A673 (cell line): ENCODE results near the gene KIAA1328. TPM values are rescaled to one million over a fixed set of nuclear protein-coding genes. Genes with fewer than 3 reads are reported as not detected.

Experiments used
- BruUV-seq: library from RNA; stranded (reverse); fragments of 400-500 nt; replicated peaks from 2 replicates; lab custom pipeline; 2021; lab: Mats Ljungman, UMichigan
- CTCF ChIA-PET: fragments of 300-600 bp; sonication (Branson Sonifier 250); formaldehyde crosslinking; loops from one replicate; lab custom pipeline; 2022; ENCODE audit warnings: antibody characterized with exemption; lab: Charles Lee
- POLR2A ChIA-PET: fragments of 300-600 bp; sonication (Branson Sonifier 250); formaldehyde crosslinking; loops from one replicate; lab custom pipeline; 2022; ENCODE audit warnings: antibody characterized with exemption; ENCODE audit not compliant: low non-redundant PET; lab: Charles Lee
- DNase-seq: peaks from one replicate; pipeline ENCODE4 v3.0.0-alpha.2; 2015; ENCODE audit warnings: low spot score
- H3K27ac ChIP-seq: fragments of 200-600 bp; sonication (generic); 2 replicates; pipeline ENCODE4 v1.5.1; 2016; ENCODE audit warnings: mixed run types, low read depth, mild to moderate bottlenecking, mixed read lengths, antibody characterized with exemption, low read length; ENCODE audit not compliant: poor library complexity, severe bottlenecking
- H3K27me3 ChIP-seq: fragments of 200-600 bp; sonication (generic); replicated peaks from 2 replicates; pipeline ENCODE4 v1.6.1; 2017; ENCODE audit warnings: mixed run types, low read depth, mild to moderate bottlenecking, mixed read lengths, antibody characterized with exemption, low read length; ENCODE audit not compliant: insufficient read depth, poor library complexity
- H3K36me3 ChIP-seq: fragments of 200-600 bp; sonication (generic); 2 replicates; pipeline ENCODE4 v1.6.1; 2016; ENCODE audit warnings: mixed run types, mild to moderate bottlenecking, mixed read lengths, antibody characterized with exemption, low read length; ENCODE audit not compliant: insufficient read depth, poor library complexity, severe bottlenecking
- H3K4me1 ChIP-seq: fragments of 200-600 bp; sonication (generic); 2 replicates; pipeline ENCODE4 v1.6.1; 2017; ENCODE audit warnings: mixed run types, mild to moderate bottlenecking, mixed read lengths, antibody characterized with exemption, low read length; ENCODE audit not compliant: insufficient read depth, poor library complexity, severe bottlenecking
- H3K4me3 ChIP-seq: fragments of 200-600 bp; sonication (generic); 2 replicates; pipeline ENCODE4 v1.5.1; 2016; ENCODE audit warnings: low read depth, mixed run types, mild to moderate bottlenecking, mixed read lengths, low read length; ENCODE audit not compliant: poor library complexity, severe bottlenecking
- H3K9me3 ChIP-seq: fragments of 200-600 bp; sonication (generic); 2 replicates; pipeline ENCODE4 v1.6.1; 2016; ENCODE audit warnings: mixed run types, low read depth, mild to moderate bottlenecking, mixed read lengths, antibody characterized with exemption, low read length; ENCODE audit not compliant: poor library complexity, severe bottlenecking
- EZH2 ChIP-seq: fragments of 200-600 bp; sonication (generic); IDR thresholded peaks from 2 replicates; pipeline ENCODE4 v1.6.1; 2017; ENCODE audit warnings: borderline replicate concordance, low read depth, mild to moderate bottlenecking, mixed read lengths, antibody characterized with exemption, low read length; ENCODE audit not compliant: poor library complexity, severe bottlenecking
- intact Hi-C: fragments of 100-400 bp; cut with micrococcal nuclease; formaldehyde crosslinking; loops from one replicate; pipeline ENCODE4 v1.10.0; 2022; ENCODE audit not compliant: unreplicated experiment
- total RNA-seq: library from RNA; stranded (reverse); gene quantifications from 2 replicates; pipeline ENCODE4 v1.2.3, GENCODE V29; 2021
- TF ChIP-seq, protein P1 (sequence below): fragments of 300-800, 200-600 bp; sonication (generic); conservative IDR thresholded peaks from 2 replicates; pipeline ENCODE4 v1.5.1; 2017; ENCODE audit warnings: low read depth, mild to moderate bottlenecking, antibody characterized with exemption, low read length, moderate library complexity, mixed read lengths

KIAA1328 gene
- total RNA-seq, 1 experiment from 2014 or later, result 6.5 TPM

DNA sequence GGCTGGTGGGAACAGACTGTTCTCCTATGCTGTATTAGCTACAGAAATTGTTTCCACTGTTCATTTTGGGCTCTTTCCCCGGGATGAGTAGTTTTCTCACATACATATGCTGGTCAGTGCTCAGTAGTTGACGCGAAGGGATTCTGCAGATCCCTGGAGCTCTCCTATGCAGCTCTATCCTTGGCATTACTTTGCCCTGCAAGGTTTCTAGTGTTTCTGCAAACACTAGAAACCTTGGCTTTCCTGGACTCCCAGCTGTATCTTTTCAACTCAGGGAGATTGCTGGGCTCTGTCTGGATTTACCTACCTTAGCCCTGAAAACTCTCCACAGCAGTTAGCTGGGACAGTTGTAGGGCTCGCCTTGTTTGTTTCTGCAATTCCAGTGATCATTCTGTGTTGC, 10.9 kb downstream of the KIAA1328 start:
- no peaks in the 10 kb centered on the region for H3K36me3 ChIP-seq
- no TSS peak for BruUV-seq
- no peak for DNase-seq
- no peaks in the 10 kb centered on the region for H3K27me3 ChIP-seq
- H3K4me1 ChIP-seq, result no peaks in the 10 kb centered on the region
- no peak for TF ChIP-seq EZH2
- no peak overlapping the region for H3K4me3 ChIP-seq
- intact Hi-C loops, result no loop called here
- H3K9me3 ChIP-seq, result peaks cover 5% of the 10 kb centered on the region
- H3K27ac ChIP-seq, result no peak overlapping the region
- POLR2A ChIA-PET, result no interaction called here
- CTCF ChIA-PET, result no interaction called here

GRCh38 chr18:36843199-36843598, 14.3 kb downstream of the KIAA1328 start:
- TF ChIP-seq EZH2, result no peak
- TF ChIP-seq, protein P1, sequence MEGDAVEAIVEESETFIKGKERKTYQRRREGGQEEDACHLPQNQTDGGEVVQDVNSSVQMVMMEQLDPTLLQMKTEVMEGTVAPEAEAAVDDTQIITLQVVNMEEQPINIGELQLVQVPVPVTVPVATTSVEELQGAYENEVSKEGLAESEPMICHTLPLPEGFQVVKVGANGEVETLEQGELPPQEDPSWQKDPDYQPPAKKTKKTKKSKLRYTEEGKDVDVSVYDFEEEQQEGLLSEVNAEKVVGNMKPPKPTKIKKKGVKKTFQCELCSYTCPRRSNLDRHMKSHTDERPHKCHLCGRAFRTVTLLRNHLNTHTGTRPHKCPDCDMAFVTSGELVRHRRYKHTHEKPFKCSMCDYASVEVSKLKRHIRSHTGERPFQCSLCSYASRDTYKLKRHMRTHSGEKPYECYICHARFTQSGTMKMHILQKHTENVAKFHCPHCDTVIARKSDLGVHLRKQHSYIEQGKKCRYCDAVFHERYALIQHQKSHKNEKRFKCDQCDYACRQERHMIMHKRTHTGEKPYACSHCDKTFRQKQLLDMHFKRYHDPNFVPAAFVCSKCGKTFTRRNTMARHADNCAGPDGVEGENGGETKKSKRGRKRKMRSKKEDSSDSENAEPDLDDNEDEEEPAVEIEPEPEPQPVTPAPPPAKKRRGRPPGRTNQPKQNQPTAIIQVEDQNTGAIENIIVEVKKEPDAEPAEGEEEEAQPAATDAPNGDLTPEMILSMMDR, result no peak
- Histone ChIP-seq H3K4me1 (no peaks in the 10 kb centered on the region), H3K27me3 (no peaks in the 10 kb centered on the region), H3K27ac (no peak overlapping the region), H3K4me3 (no peak overlapping the region), H3K36me3 (no peaks in the 10 kb centered on the region), H3K9me3 (no peaks in the 10 kb centered on the region)
- intact Hi-C loops, result no loop called here
- ChIA-PET POLR2A (no interaction called here), CTCF (no interaction called here)
- no TSS peak for BruUV-seq
- no peak for DNase-seq

DNA sequence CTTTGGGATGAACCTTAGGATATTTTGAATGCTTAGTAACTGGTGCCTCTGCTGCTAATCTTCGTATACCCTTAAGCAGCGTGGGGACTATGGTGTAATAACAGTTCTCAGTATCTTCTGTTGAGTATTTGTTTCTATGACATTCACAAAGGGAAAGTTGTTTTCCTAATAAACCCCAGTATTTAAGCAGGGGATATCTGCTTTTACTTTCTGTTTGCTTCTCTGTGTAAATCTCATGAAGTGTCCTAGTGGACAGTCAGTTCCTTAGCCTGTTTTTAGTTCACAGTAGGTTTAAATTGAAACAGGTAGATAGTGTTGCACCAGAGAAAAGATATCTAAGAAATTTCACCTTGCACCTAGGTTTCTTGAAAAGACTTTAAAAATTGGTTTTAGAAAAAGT, 14.9 kb downstream of the KIAA1328 start:
- POLR2A ChIA-PET, result no interaction called here
- BruUV-seq, result no TSS peak
- Histone ChIP-seq H3K4me3 (no peak overlapping the region), H3K27me3 (no peaks in the 10 kb centered on the region), H3K4me1 (no peaks in the 10 kb centered on the region), H3K27ac (no peak overlapping the region), H3K36me3 (no peaks in the 10 kb centered on the region), H3K9me3 (no peaks in the 10 kb centered on the region)
- no peak for TF ChIP-seq EZH2
- TF ChIP-seq, protein P1, result no peak
- DNase-seq, result no peak
- CTCF ChIA-PET, result no interaction called here
- intact Hi-C loops, result no loop called here

GRCh38 chr18:36848609-36849008, 19.7 kb downstream of the KIAA1328 start:
- no peak overlapping the region for H3K4me3 ChIP-seq
- H3K9me3 ChIP-seq, result peaks cover 9% of the 10 kb centered on the region
- H3K27me3 ChIP-seq, result no peaks in the 10 kb centered on the region
- intact Hi-C loops, result no loop called here
- no peak for DNase-seq
- no TSS peak for BruUV-seq
- peaks cover 6% of the 10 kb centered on the region for H3K4me1 ChIP-seq
- ChIA-PET CTCF (interaction anchor here (0.7 kb wide), 1 partner anchor 19 kb away, joined by 28 read pairs; no protein-coding TSS in a partner anchor), POLR2A (no interaction called here)
- H3K27ac ChIP-seq, result no peak overlapping the region
- no peak for TF ChIP-seq EZH2
- TF ChIP-seq, protein P1, result no peak
- H3K36me3 ChIP-seq, result no peaks in the 10 kb centered on the region
